NCI-H2227 (cell line): Measurements from ENCODE around the gene NFE2L3.
"Not testable (repeated sequence)": the region's sequence is repeated elsewhere in the genome, so short reads cannot be mapped to it uniquely, and the experiment has no call there.

Experiments
- DNase-seq: peaks from one replicate; lab custom pipeline; 2025; ENCODE audit not compliant: unreplicated experiment; lab: John Stamatoyannopoulos, UW

NFE2L3 gene

GRCh38 chr7:26151953-26152781 lies at the start of gene NFE2L3:
TSS of gene NFE2L3 (plus strand) at chr7:26152198. CDS start at chr7:26152499, 301 bp downstream.
- peak; percentile 91 for DNase-seq

- DNase-seq, result no peak
These were observed 48.4 kb upstream of the NFE2L3 start for GRCh38 chr7:26103596-26103995.

GRCh38 chr7:26105236-26105635 lies 46.8 kb upstream of the NFE2L3 start:
- DNase-seq, result no peak

- DNase-seq, result no peak
These were observed 46.1 kb upstream of the NFE2L3 start for GRCh38 chr7:26105931-26106330.

- DNase-seq, result no peak
These were observed 39.7 kb upstream of the NFE2L3 start for GRCh38 chr7:26112203-26112740.

DNA sequence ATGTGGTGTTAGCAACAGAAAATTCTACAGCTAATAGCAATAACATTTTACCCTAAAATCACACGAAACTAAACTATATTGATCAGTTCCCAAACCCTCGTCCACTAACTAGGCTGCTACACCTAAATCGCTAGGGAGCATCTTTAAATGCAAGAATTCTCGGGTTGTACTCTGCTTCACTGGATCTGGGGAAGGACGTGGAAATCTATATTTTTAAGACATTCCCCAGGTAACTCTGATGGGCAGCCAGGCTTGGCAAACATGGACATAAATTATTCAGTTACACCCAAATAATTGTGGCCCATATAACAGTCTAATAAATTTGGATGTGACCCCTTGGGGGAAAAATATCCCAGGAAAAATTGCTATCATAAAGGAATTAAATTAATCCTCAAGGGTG lies 36.3 kb upstream of the NFE2L3 start:
- DNase-seq, result no peak

DNA sequence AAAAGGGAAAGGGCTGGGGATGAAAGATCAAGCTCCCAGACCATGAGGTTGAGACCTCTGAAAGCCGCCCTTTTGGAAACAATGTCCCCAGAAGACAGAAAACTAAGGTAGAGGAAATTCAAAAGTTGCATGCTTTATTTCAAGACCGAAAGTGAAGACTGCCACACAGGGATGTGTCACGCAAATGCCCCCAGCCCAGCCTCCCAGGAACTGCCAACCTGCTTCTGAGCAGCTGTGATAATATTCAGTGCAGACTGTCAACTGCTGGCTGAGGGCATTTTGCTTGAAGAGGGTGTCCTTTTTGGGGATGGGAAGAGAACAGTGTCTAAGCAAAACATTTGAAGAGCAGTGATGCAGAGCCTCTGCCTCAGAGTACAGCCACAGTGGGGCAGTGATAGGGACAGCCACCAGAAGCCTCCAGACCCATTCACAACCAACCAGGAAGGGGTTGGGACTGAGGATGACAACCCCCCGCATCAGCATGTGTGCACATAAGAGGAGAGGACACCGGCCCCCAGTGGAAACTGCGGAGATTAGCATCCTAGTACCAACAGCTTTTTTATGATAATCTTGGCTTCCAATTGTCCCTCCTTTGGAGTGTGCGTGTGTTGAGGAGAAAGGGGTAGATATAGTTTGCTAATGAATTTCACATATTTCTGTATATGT lies 34.7 kb upstream of the NFE2L3 start:
- DNase-seq, result peak; percentile 41

DNA sequence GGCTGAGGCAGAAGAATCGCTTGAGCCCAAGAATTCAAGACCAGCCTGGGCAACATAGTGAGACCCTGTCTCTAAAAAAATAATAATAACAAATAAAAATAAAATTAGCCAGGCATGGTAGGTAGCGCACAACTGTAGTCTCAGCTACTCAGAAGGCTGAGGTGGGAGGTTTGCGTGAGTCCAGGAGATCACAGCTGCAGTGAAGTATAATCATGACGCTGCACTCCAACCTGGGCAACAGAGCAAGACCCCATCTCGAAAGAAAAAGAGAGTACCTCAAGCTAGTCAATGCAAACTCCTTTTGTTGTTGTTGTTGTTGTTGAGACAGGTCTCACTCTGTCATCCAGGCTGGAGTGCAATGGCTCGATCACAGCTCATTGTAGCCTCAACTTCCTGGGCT lies 34.0 kb upstream of the NFE2L3 start:
- DNase-seq, result no peak

- no peak for DNase-seq
These were observed 29.3 kb upstream of the NFE2L3 start for GRCh38 chr7:26122745-26123144.

- DNase-seq, result not testable (repeated sequence)
These were observed 27.2 kb upstream of the NFE2L3 start for GRCh38 chr7:26124775-26125174.

DNA sequence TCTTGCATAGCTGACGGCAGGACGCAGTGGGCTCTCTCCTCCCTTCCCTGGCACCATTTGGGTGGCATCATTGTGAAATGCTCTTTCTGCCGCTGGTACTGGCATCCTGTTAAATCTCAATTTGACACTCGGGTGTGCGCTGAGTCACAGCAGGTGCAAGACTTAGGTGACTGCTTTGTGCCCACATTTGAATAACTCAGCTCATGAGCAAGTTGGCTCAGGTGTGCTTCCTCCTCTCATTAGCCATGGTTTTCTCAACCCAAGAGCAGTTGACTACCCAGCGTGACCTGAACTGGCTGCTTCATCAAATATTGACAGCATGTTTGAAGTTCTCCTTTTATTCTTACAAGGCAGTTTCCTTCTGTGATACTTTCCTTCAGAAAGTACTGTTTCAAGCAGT lies 24.6 kb upstream of the NFE2L3 start:
- DNase-seq, result no peak

GRCh38 chr7:26131056-26131589 lies 20.9 kb upstream of the NFE2L3 start:
- no peak for DNase-seq

DNA sequence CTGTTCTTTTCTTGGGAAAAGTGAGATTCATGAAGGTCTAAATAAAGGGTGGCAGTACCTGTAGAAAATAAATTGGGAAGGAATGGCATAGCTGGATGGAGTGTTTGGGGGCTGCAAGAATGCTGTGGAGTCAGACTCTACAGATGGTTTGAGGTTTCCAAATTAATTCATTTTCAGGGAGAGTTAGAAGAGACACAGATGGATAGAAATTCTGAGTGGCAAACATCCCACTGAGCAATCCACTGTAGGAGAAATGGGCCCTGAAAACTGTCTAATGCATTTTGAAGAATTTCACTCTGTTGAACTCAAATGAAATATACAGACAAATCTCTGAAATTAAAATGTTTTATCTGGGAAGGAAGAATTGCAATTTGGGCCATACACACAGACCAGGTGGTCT lies 16.9 kb upstream of the NFE2L3 start:
- DNase-seq, result no peak

DNA sequence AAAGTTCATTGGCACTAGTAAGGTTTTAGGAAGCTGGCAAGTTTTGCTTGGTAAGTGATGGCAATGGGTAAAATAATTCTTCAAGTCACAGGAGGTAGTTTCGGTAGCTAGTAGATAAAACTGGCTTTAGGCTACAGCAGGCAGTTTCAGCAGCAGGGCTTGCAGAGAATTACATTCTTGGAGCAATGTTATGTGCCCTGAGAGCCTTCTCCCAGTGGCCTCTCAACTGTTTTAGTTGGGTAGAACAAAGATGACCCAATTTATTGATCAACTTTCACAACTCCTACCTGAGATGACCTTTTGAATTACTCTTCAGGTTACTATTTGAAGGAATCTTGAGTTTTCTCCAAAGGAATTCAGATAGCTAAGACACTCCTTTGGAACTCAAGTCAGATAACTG lies 16.4 kb upstream of the NFE2L3 start:
- DNase-seq, result no peak

- DNase-seq, result no peak
These were observed 15.2 kb upstream of the NFE2L3 start for GRCh38 chr7:26136831-26137230.

- no peak for DNase-seq
These were observed 11.6 kb upstream of the NFE2L3 start for GRCh38 chr7:26140380-26140779.

DNA sequence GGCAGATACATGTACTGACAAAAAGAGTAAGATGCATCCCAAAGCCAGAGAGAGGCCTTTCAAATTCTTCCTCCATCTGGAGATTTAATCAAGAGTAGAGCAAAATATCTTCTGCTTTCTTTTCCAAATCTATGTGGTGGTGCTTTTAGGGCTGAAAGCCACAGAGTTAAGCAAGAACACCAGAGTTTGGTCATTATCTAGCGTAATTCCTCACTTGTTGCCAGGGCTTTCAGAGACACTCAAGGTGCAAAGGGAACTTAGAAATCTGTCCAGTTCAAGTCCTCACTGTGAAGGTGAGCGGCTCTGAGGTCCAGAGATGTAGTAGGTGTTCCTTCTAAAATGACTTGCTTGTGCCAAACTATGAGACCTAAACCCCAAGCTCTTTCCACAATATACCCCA lies 10.9 kb upstream of the NFE2L3 start:
- DNase-seq, result no peak

DNA sequence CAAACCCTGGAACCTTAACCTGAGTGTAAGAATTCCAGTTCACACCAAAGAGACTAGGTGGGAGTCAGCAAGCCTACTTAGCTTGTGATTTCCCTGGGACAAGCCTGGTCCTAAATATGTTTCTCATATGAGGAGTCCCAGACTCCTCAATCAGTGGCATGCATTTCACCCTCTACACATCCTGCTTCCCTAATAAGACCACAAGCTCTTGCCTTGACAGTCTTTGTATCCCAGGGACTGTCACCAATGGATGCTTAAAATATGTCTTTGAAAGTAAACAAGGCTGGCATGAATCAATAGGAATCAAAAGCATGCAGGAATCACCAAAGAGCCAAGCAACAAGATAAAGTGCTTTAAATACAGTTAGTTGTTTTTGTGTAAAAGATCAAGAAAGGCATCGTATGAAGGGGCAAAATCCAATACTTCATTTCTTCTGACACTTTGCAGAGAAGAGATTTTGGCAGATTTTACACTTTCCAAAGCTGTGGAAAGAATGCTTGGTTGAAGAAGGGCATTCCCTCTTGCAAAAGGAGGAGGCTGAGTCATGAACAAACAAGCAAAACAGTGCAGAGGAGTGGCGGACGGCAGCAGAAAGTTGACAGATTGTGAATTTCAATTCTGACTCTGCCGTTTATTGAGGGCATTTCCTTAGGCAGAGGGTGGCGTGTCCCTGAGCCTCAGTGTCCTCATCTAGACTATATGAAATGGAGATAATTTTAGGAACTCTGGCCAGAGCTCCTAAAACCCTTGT lies 8.5 kb upstream of the NFE2L3 start:
- no peak for DNase-seq

- DNase-seq, result no peak
These were observed 7.6 kb upstream of the NFE2L3 start for GRCh38 chr7:26144184-26145080.

- no peak for DNase-seq
These were observed 6.8 kb upstream of the NFE2L3 start for GRCh38 chr7:26145238-26145637.
